Measurements from ENCODE around the gene GPR42.
"Not testable (repeated sequence)": the region's sequence is repeated elsewhere in the genome, so short reads cannot be mapped to it uniquely, and the experiment has no call there.

DNA sequence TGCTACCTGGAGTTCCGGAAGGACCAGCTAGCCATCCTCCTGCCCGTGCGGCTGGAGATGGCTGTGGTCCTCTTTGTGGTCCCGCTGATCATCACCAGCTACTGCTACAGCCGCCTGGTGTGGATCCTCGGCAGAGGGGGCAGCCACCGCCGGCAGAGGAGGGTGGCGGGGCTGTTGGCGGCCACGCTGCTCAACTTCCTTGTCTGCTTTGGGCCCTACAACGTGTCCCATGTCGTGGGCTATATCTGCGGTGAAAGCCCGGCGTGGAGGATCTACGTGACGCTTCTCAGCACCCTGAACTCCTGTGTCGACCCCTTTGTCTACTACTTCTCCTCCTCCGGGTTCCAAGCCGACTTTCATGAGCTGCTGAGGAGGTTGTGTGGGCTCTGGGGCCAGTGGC, 11.5 kb upstream of the GPR42 start:
- TF ChIP-seq, protein P1, sequence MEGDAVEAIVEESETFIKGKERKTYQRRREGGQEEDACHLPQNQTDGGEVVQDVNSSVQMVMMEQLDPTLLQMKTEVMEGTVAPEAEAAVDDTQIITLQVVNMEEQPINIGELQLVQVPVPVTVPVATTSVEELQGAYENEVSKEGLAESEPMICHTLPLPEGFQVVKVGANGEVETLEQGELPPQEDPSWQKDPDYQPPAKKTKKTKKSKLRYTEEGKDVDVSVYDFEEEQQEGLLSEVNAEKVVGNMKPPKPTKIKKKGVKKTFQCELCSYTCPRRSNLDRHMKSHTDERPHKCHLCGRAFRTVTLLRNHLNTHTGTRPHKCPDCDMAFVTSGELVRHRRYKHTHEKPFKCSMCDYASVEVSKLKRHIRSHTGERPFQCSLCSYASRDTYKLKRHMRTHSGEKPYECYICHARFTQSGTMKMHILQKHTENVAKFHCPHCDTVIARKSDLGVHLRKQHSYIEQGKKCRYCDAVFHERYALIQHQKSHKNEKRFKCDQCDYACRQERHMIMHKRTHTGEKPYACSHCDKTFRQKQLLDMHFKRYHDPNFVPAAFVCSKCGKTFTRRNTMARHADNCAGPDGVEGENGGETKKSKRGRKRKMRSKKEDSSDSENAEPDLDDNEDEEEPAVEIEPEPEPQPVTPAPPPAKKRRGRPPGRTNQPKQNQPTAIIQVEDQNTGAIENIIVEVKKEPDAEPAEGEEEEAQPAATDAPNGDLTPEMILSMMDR (IDR thresholded peaks at IDR 0.05; ENCODE audit: poor library complexity), result not testable (repeated sequence)
- TF ChIP-seq EZH2phosphoT487 (IDR thresholded peaks at IDR 0.05; ENCODE audit: low read depth, severe bottlenecking, unreplicated experiment), result not testable (repeated sequence)

Measured in hepatocyte (in vitro differentiated cells).